Measurements from ENCODE around the gene NUCB2.
"Not testable (repeated sequence)": the region's sequence is repeated elsewhere in the genome, so short reads cannot be mapped to it uniquely, and the experiment has no call there.

The NUCB2 gene

GRCh38 chr11:17276236-17277023 is at the start of gene NUCB2:
Gene NUCB2 (plus strand): TSS chr11:17276739. CDS start chr11:17295324, 18,585 bp downstream.
- DNase-seq: peak; percentile 97
- Mint-ChIP-seq H3K27ac (peak within 1 kb of the TSS; percentile 98), H3K27me3 (peaks cover 3% of the 10 kb centered on the region), H3K9me3 (no peaks in the 10 kb centered on the region), H3K4me1 (ENCODE audit: low read depth) (peaks cover 42% of the 10 kb centered on the region), H3K36me3 (ENCODE audit: low read depth) (peaks cover 4% of the 10 kb centered on the region), H3K4me3 (peak within 1 kb of the TSS; percentile 91)

GRCh38 chr11:17228186-17228925 is 48.2 kb upstream of the NUCB2 start:
- H3K9me3 Mint-ChIP-seq; DNase-seq; H3K27ac Mint-ChIP-seq; H3K36me3 Mint-ChIP-seq (ENCODE audit: low read depth); H3K4me3 Mint-ChIP-seq; H3K27me3 Mint-ChIP-seq: not testable (repeated sequence)
- peaks cover 17% of the 10 kb centered on the region for H3K4me1 Mint-ChIP-seq (ENCODE audit: low read depth)

- Mint-ChIP-seq H3K27me3 (peaks cover 5% of the 10 kb centered on the region), H3K4me3 (no peak overlapping the region), H3K27ac (no peak overlapping the region), H3K9me3 (no peaks in the 10 kb centered on the region), H3K36me3 (ENCODE audit: low read depth) (no peaks in the 10 kb centered on the region), H3K4me1 (ENCODE audit: low read depth) (peaks cover 17% of the 10 kb centered on the region)
- DNase-seq: peak; percentile 51
These were observed 46.9 kb upstream of the NUCB2 start for GRCh38 chr11:17229481-17230152.

GRCh38 chr11:17230867-17231851 is 45.4 kb upstream of the NUCB2 start:
- Mint-ChIP-seq H3K27ac (peak overlapping the region; percentile 74), H3K27me3 (peaks cover 11% of the 10 kb centered on the region), H3K36me3 (ENCODE audit: low read depth) (no peaks in the 10 kb centered on the region), H3K4me3 (no peak overlapping the region), H3K4me1 (ENCODE audit: low read depth) (peaks cover 17% of the 10 kb centered on the region), H3K9me3 (no peaks in the 10 kb centered on the region)
- DNase-seq: no peak

- Mint-ChIP-seq H3K9me3 (no peaks in the 10 kb centered on the region), H3K27ac (no peak overlapping the region), H3K4me3 (no peak overlapping the region), H3K36me3 (ENCODE audit: low read depth) (no peaks in the 10 kb centered on the region), H3K4me1 (ENCODE audit: low read depth) (peaks cover 17% of the 10 kb centered on the region), H3K27me3 (peaks cover 18% of the 10 kb centered on the region)
- no peak for DNase-seq
These were observed 43.4 kb upstream of the NUCB2 start for GRCh38 chr11:17233101-17233500.

- no peaks in the 10 kb centered on the region for H3K9me3 Mint-ChIP-seq
- peaks cover 38% of the 10 kb centered on the region for H3K27me3 Mint-ChIP-seq
- H3K36me3 Mint-ChIP-seq (ENCODE audit: low read depth): no peaks in the 10 kb centered on the region
- no peak overlapping the region for H3K4me3 Mint-ChIP-seq
- peaks cover 1% of the 10 kb centered on the region for H3K4me1 Mint-ChIP-seq (ENCODE audit: low read depth)
- H3K27ac Mint-ChIP-seq: no peak overlapping the region
- no peak for DNase-seq
These were observed 38.2 kb upstream of the NUCB2 start for GRCh38 chr11:17238377-17238776.

- not testable (repeated sequence) for H3K27ac Mint-ChIP-seq; H3K9me3 Mint-ChIP-seq; H3K36me3 Mint-ChIP-seq (ENCODE audit: low read depth); H3K4me3 Mint-ChIP-seq; DNase-seq; H3K4me1 Mint-ChIP-seq (ENCODE audit: low read depth)
- peaks cover 38% of the 10 kb centered on the region for H3K27me3 Mint-ChIP-seq
These were observed 36.6 kb upstream of the NUCB2 start for GRCh38 chr11:17239927-17240326.

GRCh38 chr11:17240780-17241179 is 35.8 kb upstream of the NUCB2 start:
- no peaks in the 10 kb centered on the region for H3K36me3 Mint-ChIP-seq (ENCODE audit: low read depth)
- H3K4me1 Mint-ChIP-seq (ENCODE audit: low read depth): peaks cover 6% of the 10 kb centered on the region
- no peak for DNase-seq
- no peak overlapping the region for H3K4me3 Mint-ChIP-seq
- H3K9me3 Mint-ChIP-seq: no peaks in the 10 kb centered on the region
- peaks cover 33% of the 10 kb centered on the region for H3K27me3 Mint-ChIP-seq
- no peak overlapping the region for H3K27ac Mint-ChIP-seq

GRCh38 chr11:17242954-17243353 is 33.6 kb upstream of the NUCB2 start:
- H3K27me3 Mint-ChIP-seq: peaks cover 30% of the 10 kb centered on the region
- not testable (repeated sequence) for DNase-seq; H3K9me3 Mint-ChIP-seq; H3K27ac Mint-ChIP-seq; H3K4me3 Mint-ChIP-seq; H3K36me3 Mint-ChIP-seq (ENCODE audit: low read depth); H3K4me1 Mint-ChIP-seq (ENCODE audit: low read depth)

GRCh38 chr11:17244046-17244445 is 32.5 kb upstream of the NUCB2 start:
- Mint-ChIP-seq H3K9me3 (no peaks in the 10 kb centered on the region), H3K4me1 (ENCODE audit: low read depth) (peaks cover 6% of the 10 kb centered on the region), H3K27me3 (peaks cover 22% of the 10 kb centered on the region), H3K4me3 (no peak overlapping the region), H3K27ac (peak overlapping the region; percentile 12), H3K36me3 (ENCODE audit: low read depth) (no peaks in the 10 kb centered on the region)
- DNase-seq: no peak

- H3K4me3 Mint-ChIP-seq: no peak overlapping the region
- H3K4me1 Mint-ChIP-seq (ENCODE audit: low read depth): no peaks in the 10 kb centered on the region
- no peak for DNase-seq
- no peaks in the 10 kb centered on the region for H3K36me3 Mint-ChIP-seq (ENCODE audit: low read depth)
- no peaks in the 10 kb centered on the region for H3K9me3 Mint-ChIP-seq
- no peak overlapping the region for H3K27ac Mint-ChIP-seq
- H3K27me3 Mint-ChIP-seq: peaks cover 21% of the 10 kb centered on the region
These were observed 25.8 kb upstream of the NUCB2 start for GRCh38 chr11:17250561-17251350.

- Mint-ChIP-seq H3K27ac (no peak overlapping the region), H3K4me1 (ENCODE audit: low read depth) (peaks cover 14% of the 10 kb centered on the region), H3K9me3 (no peaks in the 10 kb centered on the region), H3K4me3 (no peak overlapping the region), H3K27me3 (peaks cover 17% of the 10 kb centered on the region), H3K36me3 (ENCODE audit: low read depth) (no peaks in the 10 kb centered on the region)
- DNase-seq: no peak
These were observed 23.8 kb upstream of the NUCB2 start for GRCh38 chr11:17252704-17253103.

GRCh38 chr11:17256512-17256911 is 20.0 kb upstream of the NUCB2 start:
- H3K36me3 Mint-ChIP-seq (ENCODE audit: low read depth): no peaks in the 10 kb centered on the region
- peaks cover 12% of the 10 kb centered on the region for H3K27me3 Mint-ChIP-seq
- H3K9me3 Mint-ChIP-seq: no peaks in the 10 kb centered on the region
- DNase-seq: no peak
- H3K4me1 Mint-ChIP-seq (ENCODE audit: low read depth): peaks cover 25% of the 10 kb centered on the region
- H3K4me3 Mint-ChIP-seq: no peak overlapping the region
- peak overlapping the region; percentile 13 for H3K27ac Mint-ChIP-seq
